Measurements from ENCODE around the gene MAD1L1.

DNA sequence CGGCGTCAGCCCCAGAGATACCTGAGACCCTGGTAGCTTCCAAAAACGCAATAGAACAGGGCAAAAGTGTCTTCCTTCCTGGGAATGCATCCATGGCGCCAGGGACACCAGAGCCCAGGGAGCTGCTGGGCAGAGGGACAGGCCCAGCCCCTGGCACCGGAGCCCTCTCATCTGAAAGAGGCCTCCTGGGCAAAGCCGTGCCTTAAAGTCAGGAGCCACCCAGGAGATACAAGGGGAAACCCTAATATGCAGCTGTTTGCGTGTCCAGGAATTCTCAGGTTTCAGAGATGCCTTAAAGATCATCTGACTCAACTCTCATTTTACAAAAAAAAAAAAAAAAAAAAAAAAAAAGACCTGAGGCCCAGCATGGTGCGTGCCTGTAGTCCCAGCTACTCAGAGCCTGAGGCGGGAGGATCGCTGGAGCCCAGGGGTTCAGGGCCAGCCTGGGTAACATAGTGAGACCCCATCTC is 37.3 kb upstream of the MAD1L1 start:
- TF ChIP-seq GATA2 (IDR thresholded peaks at IDR 0.05; ENCODE audit: low read depth, low read length) (no peak), GATA3 (IDR thresholded peaks at IDR 0.05; ENCODE audit: low read depth, low read length) (no peak)
